ENCODE data around the gene ZC3H18. TPM values are rescaled to one million over a fixed set of nuclear protein-coding genes. Genes with fewer than 3 reads are reported as not detected.

Gene ZC3H18
- total RNA-seq, 2 donors from 2014 or later = 88.7 to 99.0 TPM

GRCh38 chr16:88528902-88529318, 41.3 kb upstream of the ZC3H18 start:
- ATAC-seq (replicated peaks in 1 of 2) = no peak
- no peaks in the 10 kb centered on the region for H3K9me3 Mint-ChIP-seq
- H3K27ac Mint-ChIP-seq = no peak overlapping the region
- H3K4me3 Mint-ChIP-seq = no peak overlapping the region
- H3K27me3 Mint-ChIP-seq (ENCODE audit: low read depth) = no peaks in the 10 kb centered on the region
- no peak for DNase-seq
- H3K4me1 Mint-ChIP-seq (ENCODE audit: low read depth) = no peaks in the 10 kb centered on the region
- H3K36me3 Mint-ChIP-seq (ENCODE audit: insufficient read depth in 2 of 2) = no peaks in the 10 kb centered on the region

- Mint-ChIP-seq H3K27me3 (ENCODE audit: low read depth) (no peaks in the 10 kb centered on the region), H3K36me3 (ENCODE audit: insufficient read depth in 2 of 2) (no peaks in the 10 kb centered on the region), H3K27ac (no peak overlapping the region), H3K4me1 (ENCODE audit: low read depth) (no peaks in the 10 kb centered on the region), H3K4me3 (no peak overlapping the region), H3K9me3 (no peaks in the 10 kb centered on the region)
- DNase-seq (no peak), ATAC-seq (replicated peaks in 1 of 2) (no peak)
Observed at GRCh38 chr16:88529596-88529995, 40.6 kb upstream of the ZC3H18 start.

- DNase-seq = no peak
- Mint-ChIP-seq H3K4me1 (ENCODE audit: low read depth) (peaks cover 4% of the 10 kb centered on the region), H3K36me3 (ENCODE audit: insufficient read depth in 2 of 2) (no peaks in the 10 kb centered on the region), H3K27ac (no peak overlapping the region), H3K4me3 (no peak overlapping the region), H3K9me3 (no peaks in the 10 kb centered on the region), H3K27me3 (ENCODE audit: low read depth) (no peaks in the 10 kb centered on the region)
- ATAC-seq (replicated peaks in 1 of 2) = no peak
Observed at GRCh38 chr16:88530051-88530857, 39.9 kb upstream of the ZC3H18 start.

- peaks cover 9% of the 10 kb centered on the region for H3K4me1 Mint-ChIP-seq (ENCODE audit: low read depth)
- no peaks in the 10 kb centered on the region for H3K27me3 Mint-ChIP-seq (ENCODE audit: low read depth)
- ATAC-seq (replicated peaks in 1 of 2) (no peak), DNase-seq (no peak)
- no peak overlapping the region for H3K4me3 Mint-ChIP-seq
- H3K36me3 Mint-ChIP-seq (ENCODE audit: insufficient read depth in 2 of 2) = no peaks in the 10 kb centered on the region
- no peak overlapping the region for H3K27ac Mint-ChIP-seq
- no peaks in the 10 kb centered on the region for H3K9me3 Mint-ChIP-seq
Observed at GRCh38 chr16:88530858-88531203, 39.4 kb upstream of the ZC3H18 start.

GRCh38 chr16:88531346-88531745, 38.9 kb upstream of the ZC3H18 start:
- Mint-ChIP-seq H3K27me3 (ENCODE audit: low read depth) (no peaks in the 10 kb centered on the region), H3K9me3 (no peaks in the 10 kb centered on the region), H3K4me1 (ENCODE audit: low read depth) (peaks cover 13% of the 10 kb centered on the region), H3K4me3 (no peak overlapping the region), H3K36me3 (ENCODE audit: insufficient read depth in 2 of 2) (no peaks in the 10 kb centered on the region), H3K27ac (no peak overlapping the region)
- ATAC-seq (replicated peaks in 1 of 2) (no peak), DNase-seq (no peak)

- Mint-ChIP-seq H3K36me3 (ENCODE audit: insufficient read depth in 2 of 2) (no peaks in the 10 kb centered on the region), H3K27ac (no peak overlapping the region), H3K9me3 (no peaks in the 10 kb centered on the region), H3K4me3 (no peak overlapping the region), H3K27me3 (ENCODE audit: low read depth) (no peaks in the 10 kb centered on the region), H3K4me1 (ENCODE audit: low read depth) (peaks cover 13% of the 10 kb centered on the region)
- DNase-seq = no peak
- ATAC-seq (replicated peaks in 1 of 2) = no peak
Observed at GRCh38 chr16:88531931-88532433, 38.2 kb upstream of the ZC3H18 start.

GRCh38 chr16:88532434-88533241, 37.6 kb upstream of the ZC3H18 start:
- peaks cover 13% of the 10 kb centered on the region for H3K4me1 Mint-ChIP-seq (ENCODE audit: low read depth)
- no peak overlapping the region for H3K4me3 Mint-ChIP-seq
- ATAC-seq (replicated peaks in 1 of 2) (no peak), DNase-seq (no peak)
- H3K9me3 Mint-ChIP-seq = no peaks in the 10 kb centered on the region
- no peaks in the 10 kb centered on the region for H3K36me3 Mint-ChIP-seq (ENCODE audit: insufficient read depth in 2 of 2)
- H3K27me3 Mint-ChIP-seq (ENCODE audit: low read depth) = no peaks in the 10 kb centered on the region
- H3K27ac Mint-ChIP-seq = no peak overlapping the region

GRCh38 chr16:88533381-88533917, 36.8 kb upstream of the ZC3H18 start:
- Mint-ChIP-seq H3K4me3 (no peak overlapping the region), H3K27me3 (ENCODE audit: low read depth) (no peaks in the 10 kb centered on the region), H3K4me1 (ENCODE audit: low read depth) (peaks cover 13% of the 10 kb centered on the region), H3K36me3 (ENCODE audit: insufficient read depth in 2 of 2) (no peaks in the 10 kb centered on the region), H3K9me3 (no peaks in the 10 kb centered on the region), H3K27ac (no peak overlapping the region)
- ATAC-seq (replicated peaks in 1 of 2) = no peak
- DNase-seq = no peak

- no peaks in the 10 kb centered on the region for H3K36me3 Mint-ChIP-seq (ENCODE audit: insufficient read depth in 2 of 2)
- peak overlapping the region; percentile 39 to 43 for H3K4me3 Mint-ChIP-seq
- no peaks in the 10 kb centered on the region for H3K27me3 Mint-ChIP-seq (ENCODE audit: low read depth)
- peaks cover 13% of the 10 kb centered on the region for H3K4me1 Mint-ChIP-seq (ENCODE audit: low read depth)
- DNase-seq (peak; percentile 81 to 85), ATAC-seq (replicated peaks in 1 of 2) (peak; percentile 82 to 83)
- no peaks in the 10 kb centered on the region for H3K9me3 Mint-ChIP-seq
- H3K27ac Mint-ChIP-seq = no peak overlapping the region
Observed at GRCh38 chr16:88533932-88534637, 36.1 kb upstream of the ZC3H18 start.

- no peaks in the 10 kb centered on the region for H3K9me3 Mint-ChIP-seq
- H3K4me3 Mint-ChIP-seq = peak overlapping the region; percentile 78 to 83
- H3K27ac Mint-ChIP-seq = no peak overlapping the region
- peaks cover 13% of the 10 kb centered on the region for H3K4me1 Mint-ChIP-seq (ENCODE audit: low read depth)
- DNase-seq = peak; percentile 44 to 45
- H3K27me3 Mint-ChIP-seq (ENCODE audit: low read depth) = no peaks in the 10 kb centered on the region
- peak in 1 of 2 donors; percentile 7 for ATAC-seq (replicated peaks in 1 of 2)
- H3K36me3 Mint-ChIP-seq (ENCODE audit: insufficient read depth in 2 of 2) = no peaks in the 10 kb centered on the region
Observed at GRCh38 chr16:88534638-88535190, 35.5 kb upstream of the ZC3H18 start.

GRCh38 chr16:88535191-88535856, 34.9 kb upstream of the ZC3H18 start:
- Mint-ChIP-seq H3K36me3 (ENCODE audit: insufficient read depth in 2 of 2) (no peaks in the 10 kb centered on the region), H3K27ac (no peak overlapping the region), H3K27me3 (ENCODE audit: low read depth) (no peaks in the 10 kb centered on the region), H3K4me1 (ENCODE audit: low read depth) (peaks cover 13% of the 10 kb centered on the region), H3K4me3 (peak overlapping the region; percentile 78 to 83), H3K9me3 (no peaks in the 10 kb centered on the region)
- ATAC-seq (replicated peaks in 1 of 2) (no peak), DNase-seq (no peak)

- Mint-ChIP-seq H3K36me3 (ENCODE audit: insufficient read depth in 2 of 2) (no peaks in the 10 kb centered on the region), H3K4me1 (ENCODE audit: low read depth) (peaks cover 13% of the 10 kb centered on the region), H3K4me3 (peak overlapping the region; percentile 74 to 83), H3K9me3 (no peaks in the 10 kb centered on the region), H3K27ac (peak overlapping the region; percentile 58), H3K27me3 (ENCODE audit: low read depth) (no peaks in the 10 kb centered on the region)
- ATAC-seq (replicated peaks in 1 of 2) (no peak), DNase-seq (no peak)
Observed at GRCh38 chr16:88535857-88536222, 34.4 kb upstream of the ZC3H18 start.
